OCI-LY7 (cell line): ENCODE measurements around the gene THOC7.

ENCODE experiments used
- EZH2phosphoT487 ChIP-seq: fragments of 200-600 bp; sonication (generic); IDR thresholded peaks from 2 replicates; pipeline ENCODE4 v1.6.1; 2018; ENCODE audit warnings: low read depth, borderline replicate concordance, mild to moderate bottlenecking, mixed run types, antibody characterized with exemption, low read length, moderate library complexity, mixed read lengths
- TF ChIP-seq, protein P1 (sequence below): fragments of 200-600 bp; sonication (generic); conservative IDR thresholded peaks from 2 replicates; pipeline ENCODE4 v1.5.1; 2014; ENCODE audit warnings: mild to moderate bottlenecking, antibody characterized with exemption, low read length, moderate library complexity, mixed read lengths

DNA sequence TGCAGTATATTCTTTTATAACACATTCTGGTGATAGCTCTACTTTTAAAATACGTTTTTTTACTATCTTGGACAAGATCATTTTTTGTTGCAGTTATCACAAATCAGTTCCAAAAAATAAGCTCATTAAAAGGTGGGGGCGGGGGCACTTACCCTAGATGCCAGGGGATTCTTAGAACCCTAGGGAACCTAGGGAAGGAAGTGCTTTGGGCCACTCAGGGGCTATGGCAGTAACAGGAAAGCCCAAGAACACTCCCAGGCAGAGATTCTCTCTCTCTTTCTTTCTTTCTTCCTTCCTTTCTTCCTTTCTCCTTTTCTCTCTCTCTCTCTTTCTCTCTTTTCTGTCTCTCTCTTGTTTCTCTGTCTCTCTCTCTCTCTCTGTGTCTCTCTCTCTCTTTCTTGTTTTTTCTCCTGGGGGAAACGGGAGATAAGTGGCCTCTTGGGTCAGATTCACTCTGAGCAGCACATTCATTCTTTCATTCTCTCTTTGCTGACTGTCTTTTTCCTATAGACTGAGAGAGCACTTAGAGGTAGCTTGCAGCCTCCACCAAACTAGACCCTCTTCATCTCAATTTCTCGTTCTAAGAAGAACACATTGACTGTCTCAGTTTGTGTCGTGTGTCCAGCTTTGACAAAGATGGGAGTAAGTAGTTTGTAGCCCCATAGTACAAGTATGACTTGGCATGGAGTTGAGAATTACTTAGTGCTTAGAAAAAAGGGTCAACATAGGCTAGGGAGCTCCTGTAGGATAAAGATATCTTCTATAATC is 32.0 kb upstream of the THOC7 start:
- TF ChIP-seq, protein P1, sequence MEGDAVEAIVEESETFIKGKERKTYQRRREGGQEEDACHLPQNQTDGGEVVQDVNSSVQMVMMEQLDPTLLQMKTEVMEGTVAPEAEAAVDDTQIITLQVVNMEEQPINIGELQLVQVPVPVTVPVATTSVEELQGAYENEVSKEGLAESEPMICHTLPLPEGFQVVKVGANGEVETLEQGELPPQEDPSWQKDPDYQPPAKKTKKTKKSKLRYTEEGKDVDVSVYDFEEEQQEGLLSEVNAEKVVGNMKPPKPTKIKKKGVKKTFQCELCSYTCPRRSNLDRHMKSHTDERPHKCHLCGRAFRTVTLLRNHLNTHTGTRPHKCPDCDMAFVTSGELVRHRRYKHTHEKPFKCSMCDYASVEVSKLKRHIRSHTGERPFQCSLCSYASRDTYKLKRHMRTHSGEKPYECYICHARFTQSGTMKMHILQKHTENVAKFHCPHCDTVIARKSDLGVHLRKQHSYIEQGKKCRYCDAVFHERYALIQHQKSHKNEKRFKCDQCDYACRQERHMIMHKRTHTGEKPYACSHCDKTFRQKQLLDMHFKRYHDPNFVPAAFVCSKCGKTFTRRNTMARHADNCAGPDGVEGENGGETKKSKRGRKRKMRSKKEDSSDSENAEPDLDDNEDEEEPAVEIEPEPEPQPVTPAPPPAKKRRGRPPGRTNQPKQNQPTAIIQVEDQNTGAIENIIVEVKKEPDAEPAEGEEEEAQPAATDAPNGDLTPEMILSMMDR, result no peak
- no peak for TF ChIP-seq EZH2phosphoT487
